Activated CD8-positive, alpha-beta memory T cell treated with anti-CD3 and anti-CD28 coated beads, Interleukin-2, amount 50 U/mL, for 24 hours (primary cell): ENCODE data around the gene CD63.

Source experiments
- DNase-seq: peaks from one replicate; pipeline ENCODE4 v3.0.0-alpha.2; 2020; ENCODE audit errors: extremely low read depth

CD63 gene

DNA sequence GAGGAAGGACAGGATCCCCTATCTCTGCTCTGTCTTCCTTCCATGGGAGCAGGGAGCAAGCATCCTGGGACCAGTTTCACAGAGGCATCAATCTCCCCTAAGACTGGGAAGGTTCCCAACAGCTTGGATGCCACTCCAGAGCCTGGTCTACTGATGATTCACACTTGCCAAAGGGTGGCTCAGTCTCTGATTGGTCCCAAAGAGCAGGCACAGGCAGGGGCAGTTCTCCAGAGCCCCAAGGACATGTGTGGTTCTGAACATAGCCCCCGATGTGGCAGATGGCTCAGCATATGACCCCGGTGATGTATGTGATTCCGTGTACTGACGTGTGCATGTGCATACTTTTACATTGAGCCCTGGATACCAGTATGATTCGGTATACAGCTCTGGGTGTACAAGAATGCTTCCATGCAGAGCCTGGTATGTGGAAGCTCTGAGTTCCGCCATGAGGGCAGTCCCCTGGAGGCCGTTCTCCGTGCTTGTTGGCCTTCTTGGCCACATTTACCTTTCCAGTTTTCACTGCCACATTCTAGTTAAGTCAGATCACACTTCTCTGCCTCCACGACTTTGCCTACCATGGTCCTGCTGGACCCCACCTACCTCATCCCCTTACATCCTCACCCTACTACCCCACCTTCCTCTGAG, 42.3 kb downstream of the CD63 start:
- no peak for DNase-seq

- DNase-seq = no peak
Observed at GRCh38 chr12:55685671-55686070, 43.1 kb downstream of the CD63 start.

DNA sequence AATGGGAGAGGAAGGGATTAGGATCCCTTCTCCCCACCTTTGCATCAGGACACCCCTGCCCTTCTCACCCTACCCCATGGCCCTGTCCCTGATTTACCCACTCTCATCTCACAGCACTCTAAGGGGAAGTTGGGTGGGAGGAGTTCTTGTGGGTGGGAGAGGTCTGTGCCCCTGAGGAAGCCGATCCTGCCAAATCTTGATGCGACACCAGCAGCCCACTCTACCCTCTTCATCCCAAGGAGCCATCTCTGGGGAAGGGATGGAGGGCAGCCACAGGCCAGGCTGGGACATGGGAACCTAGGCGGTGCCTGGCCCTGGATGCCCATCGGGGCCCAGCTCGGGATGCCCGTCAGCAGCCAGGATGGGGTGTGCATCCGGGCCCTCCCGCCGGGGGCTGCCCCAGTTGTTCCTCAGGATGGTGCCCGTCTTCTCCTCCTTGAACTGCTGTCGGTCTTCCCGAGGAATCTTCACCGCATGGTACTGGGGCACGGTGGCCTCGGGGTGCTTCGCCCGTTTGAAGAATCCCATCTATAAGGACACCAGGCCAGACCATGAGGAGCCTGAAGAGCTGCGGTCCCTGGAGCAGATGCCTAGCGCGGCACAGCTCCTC, 43.9 kb downstream of the CD63 start:
- no peak for DNase-seq

GRCh38 chr12:55683676-55684075, 45.1 kb downstream of the CD63 start:
- no peak for DNase-seq

DNA sequence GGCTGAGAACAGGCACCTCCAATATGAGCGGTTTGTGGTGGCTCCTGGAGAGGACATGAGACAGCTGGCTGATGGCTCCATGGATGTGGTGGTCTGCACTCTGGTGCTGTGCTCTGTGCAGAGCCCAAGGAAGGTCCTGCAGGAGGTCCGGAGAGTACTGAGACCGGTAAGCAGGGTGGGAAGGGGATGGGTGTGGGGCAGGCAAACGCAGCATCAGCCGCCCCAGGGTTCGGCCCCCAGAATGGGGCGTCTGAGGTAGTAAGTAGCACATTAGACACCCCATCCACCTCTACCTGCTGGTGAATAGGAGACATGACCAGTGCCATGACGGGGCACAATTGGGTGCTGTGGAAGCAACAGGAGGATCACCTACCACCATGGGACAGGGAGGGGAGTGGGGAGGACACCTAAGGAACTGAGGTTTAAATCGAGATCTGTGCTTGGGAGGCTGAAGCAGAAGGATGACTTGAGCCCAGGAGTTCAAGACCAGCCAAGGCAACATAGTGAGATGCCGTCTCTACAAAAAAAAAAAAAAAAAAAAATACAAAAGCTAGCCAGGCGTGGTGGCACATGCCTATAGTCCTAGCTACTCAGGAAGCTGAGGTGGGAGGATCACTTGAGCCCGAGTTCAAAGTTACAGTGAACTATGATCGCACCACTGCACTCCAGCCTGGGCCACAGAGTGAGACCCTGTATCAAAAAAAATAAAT, 46.6 kb downstream of the CD63 start:
- DNase-seq = no peak

- DNase-seq = no peak
Observed at GRCh38 chr12:55681142-55682077, 47.4 kb downstream of the CD63 start.

DNA sequence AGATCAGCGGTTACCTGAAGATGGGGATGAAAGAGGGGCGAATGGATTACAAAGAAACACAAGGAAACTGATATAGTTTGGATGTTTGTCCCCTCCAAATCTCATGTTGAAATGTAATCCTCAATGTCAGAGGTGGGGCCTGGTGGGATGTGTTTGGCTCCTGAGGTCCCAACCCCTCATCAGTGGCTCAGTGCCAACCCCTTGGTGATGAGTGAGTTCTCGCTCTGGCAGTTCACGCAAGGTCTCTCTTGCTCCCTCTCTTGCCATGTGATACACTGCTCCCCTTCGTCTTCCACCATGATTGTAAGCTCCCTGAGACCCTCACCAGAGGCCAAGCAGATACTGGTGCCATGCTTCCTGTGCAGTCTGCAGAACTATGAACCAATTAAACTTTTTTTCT, 49.1 kb downstream of the CD63 start:
- no peak for DNase-seq

DNA sequence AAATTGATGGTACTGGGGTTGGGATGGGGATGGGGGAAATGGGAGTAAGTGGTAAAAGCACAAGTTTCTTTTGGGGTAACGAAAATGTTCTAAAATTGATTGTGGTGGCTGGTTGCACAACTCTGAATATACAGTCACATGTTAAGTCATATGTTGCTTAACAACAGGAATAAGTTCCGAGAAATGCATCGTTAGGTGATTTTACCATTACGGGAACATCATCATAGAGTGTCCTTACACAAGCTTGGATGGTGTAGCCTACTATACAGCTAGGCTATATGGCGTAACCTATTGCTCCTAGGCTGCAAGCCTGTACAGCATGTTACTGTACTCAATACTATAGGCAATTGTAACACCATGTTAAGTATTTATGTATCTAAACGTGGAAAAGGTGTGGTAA, 52.1 kb downstream of the CD63 start:
- no peak for DNase-seq

GRCh38 chr12:55675666-55676065, 53.1 kb downstream of the CD63 start:
- no peak for DNase-seq
